Adipocyte (in vitro differentiated cells): ENCODE results near the gene SLC39A3.

ENCODE experiments used
- DNase-seq: peaks from one replicate; pipeline ENCODE4 v3.0.0-alpha.2; 2015; ENCODE audit warnings: low read depth
- H3K27me3 ChIP-seq: replicated peaks from 2 replicates; pipeline ENCODE4 v1.7.0; 2013; ENCODE audit warnings: mild to moderate bottlenecking, low read length, moderate library complexity; ENCODE audit not compliant: control insufficient read depth, insufficient read depth
- H3K36me3 ChIP-seq: 2 replicates; pipeline ENCODE4 v1.7.0; 2013; ENCODE audit warnings: low read length, mild to moderate bottlenecking, moderate library complexity; ENCODE audit not compliant: control insufficient read depth, insufficient read depth, severe bottlenecking
- H3K4me1 ChIP-seq: 2 replicates; pipeline ENCODE4 v1.7.0; 2013; ENCODE audit warnings: mild to moderate bottlenecking, low read length, moderate library complexity; ENCODE audit not compliant: control insufficient read depth, insufficient read depth
- H3K4me3 ChIP-seq: 2 replicates; pipeline ENCODE4 v1.7.0; 2013; ENCODE audit warnings: mild to moderate bottlenecking, low read length, moderate library complexity
- H3K9ac ChIP-seq: 2 replicates; pipeline ENCODE4 v1.7.0; 2013; ENCODE audit warnings: mild to moderate bottlenecking, low read length, moderate library complexity
- H3K9me3 ChIP-seq: 2 replicates; pipeline ENCODE4 v1.7.0; 2013; ENCODE audit warnings: mild to moderate bottlenecking, low read length, moderate library complexity; ENCODE audit not compliant: control insufficient read depth

The SLC39A3 gene

GRCh38 chr19:2756477-2756876, 16.7 kb upstream of the SLC39A3 start:
- Histone ChIP-seq H3K27me3 (no peaks in the 10 kb centered on the region), H3K36me3 (peaks cover 64% of the 10 kb centered on the region), H3K4me1 (no peaks in the 10 kb centered on the region), H3K4me3 (no peak overlapping the region), H3K9me3 (no peaks in the 10 kb centered on the region), H3K9ac (no peak overlapping the region)
- no peak for DNase-seq

GRCh38 chr19:2755811-2756210, 16.0 kb upstream of the SLC39A3 start:
- peaks cover 57% of the 10 kb centered on the region for H3K36me3 ChIP-seq
- H3K9ac ChIP-seq, result no peak overlapping the region
- no peaks in the 10 kb centered on the region for H3K27me3 ChIP-seq
- no peak for DNase-seq
- H3K4me3 ChIP-seq, result no peak overlapping the region
- no peaks in the 10 kb centered on the region for H3K4me1 ChIP-seq
- H3K9me3 ChIP-seq, result no peaks in the 10 kb centered on the region

GRCh38 chr19:2755448-2755705, 15.6 kb upstream of the SLC39A3 start:
- H3K36me3 ChIP-seq, result peaks cover 53% of the 10 kb centered on the region
- DNase-seq, result no peak

GRCh38 chr19:2754659-2755447, 15.0 kb upstream of the SLC39A3 start:
- Histone ChIP-seq H3K9ac (no peak overlapping the region), H3K9me3 (no peaks in the 10 kb centered on the region), H3K36me3 (peaks cover 52% of the 10 kb centered on the region)

More at GRCh38 chr19:2755448-2755705, 15.6 kb upstream of the SLC39A3 start:
- H3K27me3 ChIP-seq, result no peaks in the 10 kb centered on the region
- H3K4me1 ChIP-seq, result no peaks in the 10 kb centered on the region
- no peaks in the 10 kb centered on the region for H3K9me3 ChIP-seq
- no peak overlapping the region for H3K9ac ChIP-seq
- no peak overlapping the region for H3K4me3 ChIP-seq

GRCh38 chr19:2751438-2751830, 11.6 kb upstream of the SLC39A3 start:
- no peaks in the 10 kb centered on the region for H3K9me3 ChIP-seq
- H3K36me3 ChIP-seq, result peaks cover 30% of the 10 kb centered on the region
- H3K4me3 ChIP-seq, result no peak overlapping the region
- no peak for DNase-seq
- H3K9ac ChIP-seq, result no peak overlapping the region
- peaks cover 5% of the 10 kb centered on the region for H3K27me3 ChIP-seq
- H3K4me1 ChIP-seq, result no peaks in the 10 kb centered on the region

More at GRCh38 chr19:2754659-2755447, 15.0 kb upstream of the SLC39A3 start:
- DNase-seq, result no peak
- no peaks in the 10 kb centered on the region for H3K27me3 ChIP-seq
- no peak overlapping the region for H3K4me3 ChIP-seq
- H3K4me1 ChIP-seq, result no peaks in the 10 kb centered on the region

- DNase-seq, result no peak
- H3K4me1 ChIP-seq, result no peaks in the 10 kb centered on the region
- H3K27me3 ChIP-seq, result peaks cover 5% of the 10 kb centered on the region
- no peak overlapping the region for H3K9ac ChIP-seq
- no peaks in the 10 kb centered on the region for H3K9me3 ChIP-seq
- no peak overlapping the region for H3K4me3 ChIP-seq
- peaks cover 25% of the 10 kb centered on the region for H3K36me3 ChIP-seq
Measured at GRCh38 chr19:2750808-2751437, 11.1 kb upstream of the SLC39A3 start.

GRCh38 chr19:2747349-2747748, 7.5 kb upstream of the SLC39A3 start:
- no peak for DNase-seq
- peaks cover 12% of the 10 kb centered on the region for H3K27me3 ChIP-seq
- no peak overlapping the region for H3K9ac ChIP-seq
- no peaks in the 10 kb centered on the region for H3K4me1 ChIP-seq
- no peaks in the 10 kb centered on the region for H3K36me3 ChIP-seq
- no peaks in the 10 kb centered on the region for H3K9me3 ChIP-seq
- H3K4me3 ChIP-seq, result no peak overlapping the region

- no peak overlapping the region for H3K4me3 ChIP-seq
- no peak for DNase-seq
- H3K27me3 ChIP-seq, result peaks cover 17% of the 10 kb centered on the region
- H3K4me1 ChIP-seq, result peaks cover 4% of the 10 kb centered on the region
- no peak overlapping the region for H3K9ac ChIP-seq
- H3K36me3 ChIP-seq, result no peaks in the 10 kb centered on the region
- H3K9me3 ChIP-seq, result no peaks in the 10 kb centered on the region
Measured at GRCh38 chr19:2744113-2744512, 4.3 kb upstream of the SLC39A3 start.

- H3K4me3 ChIP-seq, result no peak overlapping the region
- H3K9me3 ChIP-seq, result no peaks in the 10 kb centered on the region
- H3K36me3 ChIP-seq, result no peaks in the 10 kb centered on the region
- H3K27me3 ChIP-seq, result peaks cover 15% of the 10 kb centered on the region
- DNase-seq, result no peak
- no peak overlapping the region for H3K9ac ChIP-seq
- H3K4me1 ChIP-seq, result peaks cover 10% of the 10 kb centered on the region
Measured at GRCh38 chr19:2743099-2743498, 3.3 kb upstream of the SLC39A3 start.

GRCh38 chr19:2740314-2740656, 468 bp upstream of the SLC39A3 start:
- Histone ChIP-seq H3K4me1 (peaks cover 10% of the 10 kb centered on the region), H3K4me3 (no peak overlapping the region), H3K36me3 (peaks cover 16% of the 10 kb centered on the region), H3K9ac (no peak overlapping the region), H3K9me3 (no peaks in the 10 kb centered on the region), H3K27me3 (peaks cover 12% of the 10 kb centered on the region)
- DNase-seq, result no peak

- peaks cover 5% of the 10 kb centered on the region for H3K27me3 ChIP-seq
Measured at GRCh38 chr19:2736550-2737190, 3.1 kb downstream of the SLC39A3 start.

More at GRCh38 chr19:2736550-2737190, 3.1 kb downstream of the SLC39A3 start:
- Histone ChIP-seq H3K9ac (no peak overlapping the region), H3K4me1 (peaks cover 19% of the 10 kb centered on the region), H3K9me3 (no peaks in the 10 kb centered on the region), H3K4me3 (no peak overlapping the region), H3K36me3 (peaks cover 20% of the 10 kb centered on the region)
- DNase-seq, result no peak
